Measurements from ENCODE around the gene ASAP2.
A peak's percentile ranks its signal among the peaks of the same experiment; 100 is the strongest.

The ASAP2 gene

DNA sequence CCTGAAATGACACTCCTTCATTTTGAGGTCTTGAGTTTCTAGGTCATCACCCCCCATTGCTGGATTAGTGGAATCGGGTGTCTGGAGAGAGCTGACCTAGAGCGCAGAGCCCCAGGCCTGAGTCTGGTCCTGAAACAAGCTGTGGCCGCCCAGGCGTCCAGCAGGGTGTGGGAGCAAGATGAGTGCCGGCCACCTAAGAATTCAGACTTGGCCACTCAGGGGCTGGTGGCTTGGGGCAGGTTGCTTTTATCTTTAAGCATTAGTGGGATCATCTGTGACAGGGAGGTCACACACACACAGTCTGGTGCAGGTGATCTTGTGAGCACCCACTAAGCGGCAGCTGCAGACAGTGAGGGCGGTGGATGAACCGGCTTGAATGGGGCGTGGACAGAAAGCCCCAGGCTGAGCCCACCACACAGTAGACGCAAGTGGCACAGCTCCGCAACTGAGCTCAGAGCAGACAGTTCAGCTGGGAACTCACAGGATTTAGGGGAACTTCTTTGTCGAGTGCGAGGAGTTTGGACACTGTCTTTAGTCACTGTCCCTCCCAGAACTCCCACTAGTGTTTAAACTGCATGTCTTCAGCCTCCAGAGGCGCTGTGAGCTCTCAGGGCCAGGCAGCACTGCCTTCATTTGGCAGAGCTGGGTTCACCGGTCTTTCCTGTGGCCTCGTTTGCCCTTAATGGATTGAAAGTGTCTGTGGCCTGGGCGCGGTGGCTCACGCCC, 195.2 kb downstream of the ASAP2 start:
- H3K9ac ChIP-seq (ENCODE audit: low read depth, low read length, poor library complexity), result peak overlapping the region; percentile 47
- no peak overlapping the region for H3K27ac ChIP-seq (replicated peaks; ENCODE audit: low read length)
- H3K23ac ChIP-seq (ENCODE audit: low read depth, low read length, poor library complexity), result no peak overlapping the region
- no peaks in the 10 kb centered on the region for H3K9me3 ChIP-seq (replicated peaks in 1 of 2; ENCODE audit: control insufficient read depth in 2 of 2, insufficient read depth in 1 of 2, low read depth in 1 of 2, low read length in 2 of 2)
- no peak overlapping the region for H2BK5ac ChIP-seq (ENCODE audit: low read length)
- H4K91ac ChIP-seq (ENCODE audit: low read depth, low read length, poor library complexity), result no peak overlapping the region
- no peak for DNase-seq (ENCODE audit: low spot score)
- no peak overlapping the region for H3K14ac ChIP-seq (ENCODE audit: low read length)
- H3K4ac ChIP-seq (ENCODE audit: low read length), result no peak overlapping the region
- no peaks in the 10 kb centered on the region for H3K27me3 ChIP-seq (ENCODE audit: control insufficient read depth in 3 of 3, insufficient read depth in 3 of 3, low read depth in 1 of 3, low read length in 3 of 3)
- H2BK120ac ChIP-seq (ENCODE audit: low read depth, low read length), result no peak overlapping the region
- H3K18ac ChIP-seq (ENCODE audit: low read length), result no peak overlapping the region
- no peak overlapping the region for H4K8ac ChIP-seq (ENCODE audit: low read depth, low read length)
- H2BK12ac ChIP-seq (ENCODE audit: low read length), result no peak overlapping the region
- peaks cover 13 to 81% of the 10 kb centered on the region in 2 donors for H3K36me3 ChIP-seq (replicated peaks in 1 of 2; ENCODE audit: control insufficient read depth in 2 of 2, insufficient read depth in 2 of 2, low read length in 2 of 2)
- H2AK5ac ChIP-seq (ENCODE audit: low read depth, low read length), result no peak overlapping the region
- no peaks in the 10 kb centered on the region for H3K79me1 ChIP-seq (ENCODE audit: low read depth, low read length)
- WGBS, 2 donors (ENCODE audit: extremely low coverage in 2 of 2, insufficient read length in 2 of 2, insufficient replicate concordance in 1 of 2), result no CpG with 5 or more reads among the region's 19 CpGs
- no peak overlapping the region for H3K4me2 ChIP-seq (ENCODE audit: insufficient read depth, low read length, poor library complexity, severe bottlenecking)
- H2AFZ ChIP-seq (ENCODE audit: low read length), result no peak overlapping the region
- no peak overlapping the region for H3K4me3 ChIP-seq (ENCODE audit: low read length in 2 of 2)
- H2BK15ac ChIP-seq (ENCODE audit: low read length), result no peak overlapping the region
- peaks cover 0 to 3% of the 10 kb centered on the region in 2 donors for H3K4me1 ChIP-seq (ENCODE audit: control insufficient read depth in 2 of 2, insufficient read depth in 1 of 2, low read depth in 1 of 2, low read length in 2 of 2)

DNA sequence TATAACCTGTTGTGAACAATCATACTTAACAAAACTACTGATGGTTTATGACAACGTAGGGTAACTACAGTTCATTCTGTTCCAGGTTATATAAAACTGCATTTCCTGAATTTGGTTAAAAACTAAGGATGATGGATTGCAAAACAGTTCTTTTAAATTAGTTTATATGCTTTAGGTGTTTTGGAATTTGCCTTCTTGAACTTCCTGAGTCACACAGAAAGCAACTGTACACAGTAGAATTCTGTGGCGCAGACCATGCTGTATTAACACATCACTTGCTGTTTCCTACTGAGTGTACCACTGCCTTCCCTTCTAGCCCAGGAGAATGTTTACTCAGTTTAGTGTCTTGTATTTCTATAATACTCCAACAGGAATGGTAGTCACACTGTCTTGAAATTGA, 197.3 kb downstream of the ASAP2 start:
- Histone ChIP-seq H2BK15ac (ENCODE audit: low read length) (no peak overlapping the region), H3K4me1 (ENCODE audit: control insufficient read depth in 2 of 2, insufficient read depth in 1 of 2, low read depth in 1 of 2, low read length in 2 of 2) (peaks cover 0 to 3% of the 10 kb centered on the region in 2 donors), H4K91ac (ENCODE audit: low read depth, low read length, poor library complexity) (no peak overlapping the region), H3K79me1 (ENCODE audit: low read depth, low read length) (no peaks in the 10 kb centered on the region), H3K14ac (ENCODE audit: low read length) (no peak overlapping the region), H3K23ac (ENCODE audit: low read depth, low read length, poor library complexity) (no peak overlapping the region), H3K36me3 (replicated peaks in 1 of 2; ENCODE audit: control insufficient read depth in 2 of 2, insufficient read depth in 2 of 2, low read length in 2 of 2) (peaks cover 17 to 83% of the 10 kb centered on the region in 2 donors), H4K8ac (ENCODE audit: low read depth, low read length) (no peak overlapping the region), H2AFZ (ENCODE audit: low read length) (no peak overlapping the region), H3K18ac (ENCODE audit: low read length) (no peak overlapping the region), H3K4me2 (ENCODE audit: insufficient read depth, low read length, poor library complexity, severe bottlenecking) (no peak overlapping the region), H3K27me3 (ENCODE audit: control insufficient read depth in 3 of 3, insufficient read depth in 3 of 3, low read depth in 1 of 3, low read length in 3 of 3) (no peaks in the 10 kb centered on the region), H3K9me3 (replicated peaks in 1 of 2; ENCODE audit: control insufficient read depth in 2 of 2, insufficient read depth in 1 of 2, low read depth in 1 of 2, low read length in 2 of 2) (no peaks in the 10 kb centered on the region), H3K4ac (ENCODE audit: low read length) (no peak overlapping the region), H2AK5ac (ENCODE audit: low read depth, low read length) (no peak overlapping the region), H2BK5ac (ENCODE audit: low read length) (no peak overlapping the region), H3K27ac (replicated peaks; ENCODE audit: low read length) (no peak overlapping the region), H3K9ac (ENCODE audit: low read depth, low read length, poor library complexity) (no peak overlapping the region), H2BK120ac (ENCODE audit: low read depth, low read length) (no peak overlapping the region), H2BK12ac (ENCODE audit: low read length) (no peak overlapping the region), H3K4me3 (ENCODE audit: low read length in 2 of 2) (no peak overlapping the region)
- no CpG with 5 or more reads among the region's 2 CpGs for WGBS, 2 donors (ENCODE audit: extremely low coverage in 2 of 2, insufficient read length in 2 of 2, insufficient replicate concordance in 1 of 2)
- no peak for DNase-seq (ENCODE audit: low spot score)

DNA sequence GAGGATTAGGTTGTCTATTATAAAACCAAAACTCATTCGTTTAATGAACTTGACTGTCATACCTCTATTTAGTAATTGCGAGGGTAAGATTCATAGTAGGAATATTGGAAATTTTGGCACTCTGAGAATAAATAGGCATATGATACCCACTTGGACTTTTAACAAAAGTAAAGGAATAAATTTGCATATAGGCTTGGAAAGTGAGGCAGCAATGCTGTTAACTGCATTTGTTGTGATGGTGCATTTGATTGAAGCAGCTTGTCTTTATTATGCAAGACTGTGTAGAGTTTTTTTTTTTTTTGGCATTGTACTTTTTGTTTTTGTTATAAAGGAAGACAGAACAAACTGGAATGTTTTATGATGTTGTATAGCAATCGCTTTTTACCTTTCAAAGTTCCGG, 197.8 kb downstream of the ASAP2 start:
- H3K27me3 ChIP-seq (ENCODE audit: control insufficient read depth in 3 of 3, insufficient read depth in 3 of 3, low read depth in 1 of 3, low read length in 3 of 3), result no peaks in the 10 kb centered on the region
- no peak overlapping the region for H3K23ac ChIP-seq (ENCODE audit: low read depth, low read length, poor library complexity)
- H2AFZ ChIP-seq (ENCODE audit: low read length), result no peak overlapping the region
- DNase-seq (ENCODE audit: low spot score), result no peak
- no peak overlapping the region for H3K4ac ChIP-seq (ENCODE audit: low read length)
- H3K4me1 ChIP-seq (ENCODE audit: control insufficient read depth in 2 of 2, insufficient read depth in 1 of 2, low read depth in 1 of 2, low read length in 2 of 2), result peaks cover 0 to 2% of the 10 kb centered on the region in 2 donors
- H3K27ac ChIP-seq (replicated peaks; ENCODE audit: low read length), result no peak overlapping the region
- H2AK5ac ChIP-seq (ENCODE audit: low read depth, low read length), result no peak overlapping the region
- no CpG with 5 or more reads among the region's 4 CpGs for WGBS, 2 donors (ENCODE audit: extremely low coverage in 2 of 2, insufficient read length in 2 of 2, insufficient replicate concordance in 1 of 2)
- H3K4me3 ChIP-seq (ENCODE audit: low read length in 2 of 2), result no peak overlapping the region
- no peaks in the 10 kb centered on the region for H3K79me1 ChIP-seq (ENCODE audit: low read depth, low read length)
- no peak overlapping the region for H2BK5ac ChIP-seq (ENCODE audit: low read length)
- no peak overlapping the region for H2BK15ac ChIP-seq (ENCODE audit: low read length)
- H2BK120ac ChIP-seq (ENCODE audit: low read depth, low read length), result no peak overlapping the region
- no peak overlapping the region for H2BK12ac ChIP-seq (ENCODE audit: low read length)
- H3K9ac ChIP-seq (ENCODE audit: low read depth, low read length, poor library complexity), result no peak overlapping the region
- H4K8ac ChIP-seq (ENCODE audit: low read depth, low read length), result no peak overlapping the region
- H3K9me3 ChIP-seq (replicated peaks in 1 of 2; ENCODE audit: control insufficient read depth in 2 of 2, insufficient read depth in 1 of 2, low read depth in 1 of 2, low read length in 2 of 2), result no peaks in the 10 kb centered on the region
- peaks cover 17 to 84% of the 10 kb centered on the region in 2 donors for H3K36me3 ChIP-seq (replicated peaks in 1 of 2; ENCODE audit: control insufficient read depth in 2 of 2, insufficient read depth in 2 of 2, low read length in 2 of 2)
- H3K14ac ChIP-seq (ENCODE audit: low read length), result no peak overlapping the region
- H4K91ac ChIP-seq (ENCODE audit: low read depth, low read length, poor library complexity), result no peak overlapping the region
- no peak overlapping the region for H3K18ac ChIP-seq (ENCODE audit: low read length)
- no peak overlapping the region for H3K4me2 ChIP-seq (ENCODE audit: insufficient read depth, low read length, poor library complexity, severe bottlenecking)

DNA sequence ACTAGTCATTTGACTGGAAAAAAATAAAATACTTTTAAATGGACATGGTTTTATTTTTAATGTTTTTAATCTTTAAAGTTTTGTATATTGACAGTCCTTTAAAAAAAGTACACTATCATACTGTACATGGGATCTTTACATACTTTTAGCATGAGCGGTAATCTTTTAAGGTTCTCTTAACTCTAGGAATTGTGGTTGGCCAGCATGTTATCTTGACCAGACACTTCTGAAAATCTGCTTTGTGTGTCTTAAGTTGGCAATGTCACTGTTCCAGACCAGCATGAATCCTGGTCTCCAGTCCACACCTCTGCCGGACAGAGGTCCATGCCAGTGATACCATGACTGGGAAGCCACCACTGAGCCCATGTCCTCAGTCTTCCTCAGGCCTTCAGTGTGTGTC, 199.0 kb downstream of the ASAP2 start:
- H2BK12ac ChIP-seq (ENCODE audit: low read length), result no peak overlapping the region
- H2AFZ ChIP-seq (ENCODE audit: low read length), result no peak overlapping the region
- H3K79me1 ChIP-seq (ENCODE audit: low read depth, low read length), result no peaks in the 10 kb centered on the region
- H3K4me2 ChIP-seq (ENCODE audit: insufficient read depth, low read length, poor library complexity, severe bottlenecking), result no peak overlapping the region
- H2BK120ac ChIP-seq (ENCODE audit: low read depth, low read length), result no peak overlapping the region
- no peak overlapping the region for H3K4ac ChIP-seq (ENCODE audit: low read length)
- no peak overlapping the region for H2BK5ac ChIP-seq (ENCODE audit: low read length)
- H3K4me1 ChIP-seq (ENCODE audit: control insufficient read depth in 2 of 2, insufficient read depth in 1 of 2, low read depth in 1 of 2, low read length in 2 of 2), result no peaks in the 10 kb centered on the region
- H4K8ac ChIP-seq (ENCODE audit: low read depth, low read length), result no peak overlapping the region
- no peak overlapping the region for H3K27ac ChIP-seq (replicated peaks; ENCODE audit: low read length)
- H3K9ac ChIP-seq (ENCODE audit: low read depth, low read length, poor library complexity), result no peak overlapping the region
- no peak overlapping the region for H3K14ac ChIP-seq (ENCODE audit: low read length)
- no peaks in the 10 kb centered on the region for H3K27me3 ChIP-seq (ENCODE audit: control insufficient read depth in 3 of 3, insufficient read depth in 3 of 3, low read depth in 1 of 3, low read length in 3 of 3)
- H3K4me3 ChIP-seq (ENCODE audit: low read length in 2 of 2), result no peak overlapping the region
- H3K18ac ChIP-seq (ENCODE audit: low read length), result no peak overlapping the region
- no peak overlapping the region for H3K23ac ChIP-seq (ENCODE audit: low read depth, low read length, poor library complexity)
- H2BK15ac ChIP-seq (ENCODE audit: low read length), result no peak overlapping the region
- DNase-seq (ENCODE audit: low spot score), result no peak
- H3K36me3 ChIP-seq (replicated peaks in 1 of 2; ENCODE audit: control insufficient read depth in 2 of 2, insufficient read depth in 2 of 2, low read length in 2 of 2), result peaks cover 14 to 86% of the 10 kb centered on the region in 2 donors
- H2AK5ac ChIP-seq (ENCODE audit: low read depth, low read length), result no peak overlapping the region
- no peak overlapping the region for H4K91ac ChIP-seq (ENCODE audit: low read depth, low read length, poor library complexity)
- no peaks in the 10 kb centered on the region for H3K9me3 ChIP-seq (replicated peaks in 1 of 2; ENCODE audit: control insufficient read depth in 2 of 2, insufficient read depth in 1 of 2, low read depth in 1 of 2, low read length in 2 of 2)
- WGBS, 2 donors (ENCODE audit: extremely low coverage in 2 of 2, insufficient read length in 2 of 2, insufficient replicate concordance in 1 of 2), result no CpG with 5 or more reads among the region's 2 CpGs
